Measurements from ENCODE around the gene ABCA7. TPM values are rescaled to one million over a fixed set of nuclear protein-coding genes. Genes with fewer than 3 reads are reported as not detected.

ABCA7 gene
- total RNA-seq, 2 donors from 2014 or later = 33.7 to 87.3 TPM

DNA sequence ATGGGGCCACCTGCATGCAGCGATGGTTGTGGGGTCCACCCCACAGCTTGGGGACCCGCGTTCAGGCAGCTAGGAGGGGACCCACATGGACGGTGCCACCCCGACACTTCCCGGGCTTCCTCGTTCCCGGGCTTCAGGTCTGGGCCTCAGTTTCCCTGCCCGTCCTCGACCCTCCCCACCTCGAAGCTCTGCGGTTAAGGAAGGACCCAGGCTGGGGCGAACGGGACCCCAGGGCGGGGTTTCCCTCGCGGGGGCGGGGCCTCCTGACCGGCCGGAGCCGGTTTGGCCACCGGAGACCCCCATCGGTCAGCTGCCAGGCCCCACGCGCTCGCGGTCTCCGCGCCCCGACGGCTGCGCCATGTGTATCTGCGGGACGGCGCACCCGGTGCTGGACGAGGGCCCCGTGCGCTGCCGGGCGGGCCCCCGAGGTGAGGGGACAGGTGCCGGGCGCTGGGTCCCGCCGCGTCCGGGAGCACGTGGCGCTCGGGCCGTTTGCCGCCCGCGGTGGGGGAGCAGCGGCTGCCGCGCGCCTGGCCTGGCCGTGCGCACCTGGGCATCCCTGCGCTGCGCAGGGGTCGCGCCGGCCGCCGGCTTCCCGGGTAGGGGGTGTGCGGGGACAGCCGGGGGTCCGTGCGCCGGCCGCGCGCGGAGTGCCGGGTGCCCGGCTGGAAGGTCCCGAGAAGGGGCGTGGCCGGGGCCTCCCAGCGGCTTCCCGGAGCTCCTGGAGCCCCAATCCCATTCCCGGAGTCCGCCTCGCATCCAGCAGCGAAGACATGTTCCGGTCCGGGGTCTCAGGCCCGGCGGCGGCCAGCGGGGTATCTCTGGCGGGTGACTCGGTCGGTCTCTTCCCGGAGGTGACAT lies 31.3 kb downstream of the ABCA7 start:
- WGBS, 2 donors = 17 to 25% methylated on average over 4 to 59 of the region's 99 CpGs
- intact Hi-C loops (cut with DNase I) = no loop called here
- H3K4me1 ChIP-seq = peaks cover 44% of the 10 kb centered on the region
- H3K27me3 ChIP-seq = peaks cover 0 to 42% of the 10 kb centered on the region in 2 donors
- no peaks in the 10 kb centered on the region for H3K9me3 ChIP-seq
- TF ChIP-seq, protein P1, sequence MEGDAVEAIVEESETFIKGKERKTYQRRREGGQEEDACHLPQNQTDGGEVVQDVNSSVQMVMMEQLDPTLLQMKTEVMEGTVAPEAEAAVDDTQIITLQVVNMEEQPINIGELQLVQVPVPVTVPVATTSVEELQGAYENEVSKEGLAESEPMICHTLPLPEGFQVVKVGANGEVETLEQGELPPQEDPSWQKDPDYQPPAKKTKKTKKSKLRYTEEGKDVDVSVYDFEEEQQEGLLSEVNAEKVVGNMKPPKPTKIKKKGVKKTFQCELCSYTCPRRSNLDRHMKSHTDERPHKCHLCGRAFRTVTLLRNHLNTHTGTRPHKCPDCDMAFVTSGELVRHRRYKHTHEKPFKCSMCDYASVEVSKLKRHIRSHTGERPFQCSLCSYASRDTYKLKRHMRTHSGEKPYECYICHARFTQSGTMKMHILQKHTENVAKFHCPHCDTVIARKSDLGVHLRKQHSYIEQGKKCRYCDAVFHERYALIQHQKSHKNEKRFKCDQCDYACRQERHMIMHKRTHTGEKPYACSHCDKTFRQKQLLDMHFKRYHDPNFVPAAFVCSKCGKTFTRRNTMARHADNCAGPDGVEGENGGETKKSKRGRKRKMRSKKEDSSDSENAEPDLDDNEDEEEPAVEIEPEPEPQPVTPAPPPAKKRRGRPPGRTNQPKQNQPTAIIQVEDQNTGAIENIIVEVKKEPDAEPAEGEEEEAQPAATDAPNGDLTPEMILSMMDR (IDR thresholded peaks at IDR 0.05) = no peak
- TF ChIP-seq POLR2A (IDR thresholded peaks at IDR 0.05) = no peak
- no peak overlapping the region for H3K27ac ChIP-seq
- H3K4me3 ChIP-seq = no peak overlapping the region
- no peaks in the 10 kb centered on the region for H3K36me3 ChIP-seq (replicated peaks in 1 of 2; ENCODE audit: insufficient read depth in 1 of 2, low read depth in 2 of 2)
- DNase-seq (no peak), ATAC-seq (no peak)

DNA sequence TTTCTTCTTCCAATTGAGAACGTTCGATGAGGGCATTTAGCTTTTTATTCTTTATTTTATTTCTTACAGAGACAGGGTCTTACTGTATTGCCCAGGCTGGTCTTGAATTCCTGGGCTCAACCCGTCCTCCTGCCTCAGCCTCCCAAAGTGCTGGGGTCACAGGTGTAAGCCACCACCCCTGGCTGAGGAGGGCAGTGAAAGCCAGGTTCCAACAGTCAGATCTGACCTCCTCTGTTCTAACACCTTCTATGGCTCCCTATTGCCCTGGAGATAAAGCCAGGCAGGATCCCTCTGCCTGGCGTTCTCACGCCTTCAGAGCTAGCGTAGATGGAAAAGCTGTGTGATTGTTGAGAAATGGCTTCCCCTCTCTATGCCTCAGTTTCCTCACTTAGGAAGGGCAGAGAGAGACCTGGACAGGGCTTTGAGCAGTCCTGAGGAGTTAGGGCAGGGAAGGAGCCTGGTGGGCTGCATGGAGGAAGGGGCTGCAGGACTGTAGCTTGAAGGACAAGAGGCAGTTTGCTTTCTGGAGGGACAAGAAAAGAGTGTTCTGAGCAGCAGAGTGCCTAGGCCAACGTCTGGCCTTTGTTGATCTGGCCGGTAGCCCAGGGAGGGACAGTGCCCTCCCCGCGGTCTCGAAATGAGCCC lies 32.6 kb downstream of the ABCA7 start:
- H3K4me1 ChIP-seq = peaks cover 31% of the 10 kb centered on the region
- 77 to 88% methylated on average over 6 to 11 of the region's 11 CpGs for WGBS, 2 donors
- ATAC-seq = no peak
- H3K4me3 ChIP-seq = no peak overlapping the region
- DNase-seq = no peak
- no peaks in the 10 kb centered on the region for H3K9me3 ChIP-seq
- no peak overlapping the region for H3K27ac ChIP-seq
- TF ChIP-seq, protein P1 (IDR thresholded peaks at IDR 0.05) = no peak
- TF ChIP-seq POLR2A (IDR thresholded peaks at IDR 0.05) = no peak
- intact Hi-C loops (cut with DNase I) = no loop called here
- peaks cover 0 to 29% of the 10 kb centered on the region in 2 donors for H3K27me3 ChIP-seq
- no peaks in the 10 kb centered on the region for H3K36me3 ChIP-seq (replicated peaks in 1 of 2; ENCODE audit: insufficient read depth in 1 of 2, low read depth in 2 of 2)

DNA sequence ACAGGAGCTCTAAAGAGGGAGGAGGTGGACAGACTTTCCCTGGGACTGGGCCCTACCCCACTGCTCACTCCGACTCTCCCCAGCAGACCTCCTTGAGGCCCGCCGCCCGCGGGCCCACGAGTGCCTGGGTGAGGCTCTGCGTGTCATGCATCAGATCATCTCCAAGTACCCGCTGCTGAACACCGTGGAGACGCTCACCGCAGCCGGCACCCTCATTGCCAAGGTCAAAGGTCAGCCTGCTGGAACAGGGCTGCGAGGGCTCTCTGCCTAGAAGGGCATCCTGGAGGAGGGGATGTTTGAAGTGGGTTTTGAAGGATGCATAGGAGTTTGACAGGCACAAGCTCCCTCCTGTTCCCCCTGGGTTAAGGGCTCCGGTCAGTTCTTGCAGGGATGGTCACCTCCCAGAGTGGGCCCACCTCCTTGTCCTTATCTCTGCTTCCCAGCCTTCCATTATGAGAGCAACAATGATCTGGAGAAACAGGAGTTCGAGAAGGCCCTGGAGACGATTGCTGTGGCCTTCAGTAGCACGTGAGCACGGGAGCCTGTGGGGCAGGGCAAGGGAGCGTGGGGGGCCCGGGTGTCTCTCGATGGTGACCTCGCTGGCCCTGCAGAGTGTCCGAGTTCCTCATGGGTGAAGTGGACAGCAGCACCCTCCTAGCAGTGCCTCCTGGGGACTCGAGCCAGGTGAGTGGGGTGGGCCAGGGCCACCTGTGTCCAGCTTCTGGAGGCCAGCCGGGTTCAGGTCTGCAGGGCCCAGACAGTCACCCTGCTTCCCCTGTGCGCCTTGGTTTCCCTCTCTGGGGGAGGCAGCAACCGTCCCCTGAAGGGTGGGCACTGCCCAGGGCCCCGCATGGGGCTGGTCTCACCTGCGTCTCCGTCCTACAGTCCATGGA lies 33.4 kb downstream of the ABCA7 start:
- H3K4me1 ChIP-seq = peaks cover 29% of the 10 kb centered on the region
- no peak for TF ChIP-seq POLR2A (IDR thresholded peaks at IDR 0.05)
- TF ChIP-seq, protein P1 (IDR thresholded peaks at IDR 0.05) = no peak
- DNase-seq (no peak), ATAC-seq (no peak)
- intact Hi-C loops (cut with DNase I) = no loop called here
- WGBS, 2 donors = 82 to 85% methylated on average over 11 to 26 of the region's 30 CpGs
- no peaks in the 10 kb centered on the region for H3K9me3 ChIP-seq
- H3K27me3 ChIP-seq = peaks cover 0 to 24% of the 10 kb centered on the region in 2 donors
- no peak overlapping the region for H3K27ac ChIP-seq
- H3K36me3 ChIP-seq (replicated peaks in 1 of 2; ENCODE audit: insufficient read depth in 1 of 2, low read depth in 2 of 2) = no peaks in the 10 kb centered on the region
- H3K4me3 ChIP-seq = no peak overlapping the region

DNA sequence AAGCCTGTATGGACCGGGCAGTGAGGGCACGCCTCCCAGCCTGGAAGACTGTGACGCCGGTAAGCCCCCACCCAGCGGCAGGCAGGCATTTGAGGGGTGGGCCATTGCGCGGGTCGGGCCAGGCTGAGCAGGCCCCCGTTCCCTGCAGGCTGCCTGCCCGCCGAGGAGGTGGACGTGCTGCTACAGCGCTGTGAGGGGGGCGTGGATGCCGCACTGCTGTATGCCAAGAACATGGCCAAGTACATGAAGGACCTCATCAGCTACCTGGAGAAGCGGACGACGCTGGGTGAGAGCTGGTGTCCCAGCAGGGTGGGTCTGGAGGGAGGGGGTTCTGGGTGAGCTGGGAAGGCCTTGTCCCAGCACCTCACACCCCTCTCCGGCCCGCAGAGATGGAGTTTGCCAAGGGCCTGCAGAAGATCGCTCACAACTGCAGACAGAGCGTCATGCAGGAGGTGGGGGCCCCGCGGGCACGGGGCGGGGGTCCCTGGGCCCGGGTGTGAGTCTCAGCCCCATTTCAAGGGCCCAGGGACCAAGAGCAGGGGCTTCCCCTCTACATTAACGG lies 34.1 kb downstream of the ABCA7 start:
- ATAC-seq = no peak
- Histone ChIP-seq H3K9me3 (no peaks in the 10 kb centered on the region), H3K36me3 (replicated peaks in 1 of 2; ENCODE audit: insufficient read depth in 1 of 2, low read depth in 2 of 2) (no peaks in the 10 kb centered on the region), H3K4me3 (no peak overlapping the region), H3K4me1 (peaks cover 29% of the 10 kb centered on the region), H3K27me3 (peaks cover 0 to 18% of the 10 kb centered on the region in 2 donors), H3K27ac (no peak overlapping the region)
- 81% methylated on average over 3 to 27 of the region's 28 CpGs for WGBS, 2 donors
- TF ChIP-seq, protein P1 (IDR thresholded peaks at IDR 0.05) = no peak
- no peak for TF ChIP-seq POLR2A (IDR thresholded peaks at IDR 0.05)
- no peak for DNase-seq
- intact Hi-C loops (cut with DNase I) = no loop called here
